GM21423 (cell line): ENCODE measurements around the gene EFCC1.
"Not testable (repeated sequence)": the region's sequence is repeated elsewhere in the genome, so short reads cannot be mapped to it uniquely, and the experiment has no call there.

Experiments
- ATAC-seq: cut with Tn5 transposase; IDR thresholded peaks from one replicate; pipeline ENCODE4 v1.9.1; 2021; ENCODE audit warnings: mild to moderate bottlenecking, moderate library complexity; ENCODE audit not compliant: unreplicated experiment

Gene EFCC1

DNA sequence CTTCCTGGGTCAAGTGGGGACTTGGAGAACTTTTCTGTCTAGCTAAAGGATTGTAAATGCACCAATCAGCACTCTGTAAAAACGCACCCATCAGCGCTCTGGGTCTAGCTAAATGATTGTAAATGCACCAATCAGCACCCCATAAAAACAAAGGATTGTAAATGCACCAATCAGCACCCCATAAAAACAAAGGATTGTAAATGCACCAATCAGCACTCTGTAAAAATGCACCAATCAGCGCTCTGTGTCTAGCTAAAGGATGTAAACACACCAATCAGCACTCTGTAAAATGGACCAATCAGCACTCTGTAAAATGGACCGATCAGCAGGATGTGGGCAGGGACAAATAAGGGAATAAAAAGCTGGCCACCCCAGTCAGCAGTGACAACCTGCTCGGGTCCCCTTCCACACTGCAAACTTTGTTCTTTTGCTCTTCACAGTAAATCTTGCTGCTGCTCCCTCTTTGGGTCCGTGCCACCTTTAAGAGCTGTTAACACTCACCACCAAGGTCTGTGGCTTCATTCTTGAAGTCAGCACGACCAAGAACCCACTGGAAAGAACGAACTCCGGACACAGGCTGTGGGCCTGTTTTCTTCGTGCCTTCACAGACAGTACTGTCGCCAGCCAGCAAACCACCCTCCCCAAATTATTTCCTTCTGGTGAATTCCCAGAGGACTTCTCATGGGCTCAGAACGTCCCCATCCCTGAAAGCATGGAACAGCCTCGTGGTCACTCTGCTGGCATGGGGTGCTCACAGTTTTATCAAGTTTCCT, 68.4 kb downstream of the EFCC1 start:
- ATAC-seq, result not testable (repeated sequence)

DNA sequence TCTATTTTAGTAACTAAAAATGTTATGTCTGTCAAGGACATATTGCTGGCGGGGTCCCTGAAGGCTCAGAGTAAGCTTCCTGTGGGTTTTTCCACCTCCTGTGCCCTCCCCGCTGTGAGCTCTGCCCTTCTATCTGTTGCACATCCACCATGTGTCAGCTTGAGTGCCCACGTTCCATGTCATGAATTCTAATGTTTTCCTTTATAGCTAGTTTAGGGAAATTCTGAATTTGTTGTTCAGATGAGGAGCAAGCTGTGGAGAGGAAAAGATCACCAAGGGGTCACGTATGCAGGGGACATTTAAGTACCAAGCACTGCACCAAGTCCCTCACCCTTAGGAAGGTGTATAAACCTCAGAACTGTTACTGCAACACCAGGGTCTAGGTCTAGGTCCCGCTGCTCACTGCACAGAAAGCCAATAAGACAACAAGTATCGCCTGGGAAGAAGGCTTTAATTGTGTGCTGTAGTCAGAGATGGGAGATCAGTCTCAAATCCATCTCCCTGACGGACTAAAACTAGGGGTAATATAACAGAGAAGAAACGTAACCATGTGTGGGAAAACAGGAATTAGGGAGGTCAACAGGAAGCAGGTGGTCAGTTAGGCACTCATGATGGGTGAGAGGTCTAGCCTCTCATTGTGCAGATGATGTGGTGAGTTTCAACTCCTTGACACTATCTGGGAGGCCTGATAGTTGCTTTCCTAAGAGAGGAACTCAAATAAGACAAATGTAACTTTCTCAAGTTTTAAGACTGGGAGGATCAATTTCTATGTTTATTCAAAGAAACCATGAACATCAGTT, 69.2 kb downstream of the EFCC1 start:
- ATAC-seq, result no peak

DNA sequence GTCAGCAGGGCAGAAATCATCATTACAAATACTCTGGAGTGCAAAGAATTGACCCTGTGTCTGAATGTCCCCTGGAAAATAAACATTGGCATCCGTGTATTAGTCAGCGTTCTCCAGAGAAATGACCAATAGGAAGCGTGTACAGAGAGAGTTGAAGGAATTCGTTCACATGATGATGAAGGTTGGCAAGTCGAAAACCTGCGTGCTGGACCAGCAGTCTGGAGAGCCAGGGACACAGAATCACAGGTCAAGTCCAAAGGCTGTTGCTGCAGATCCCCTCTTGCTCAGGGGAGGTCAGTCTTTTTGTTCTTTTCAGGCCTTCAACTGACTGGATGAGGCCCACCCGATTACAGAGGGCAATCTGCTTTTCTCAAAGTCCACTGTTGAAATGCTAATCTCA, 76.1 kb downstream of the EFCC1 start:
- no peak for ATAC-seq

DNA sequence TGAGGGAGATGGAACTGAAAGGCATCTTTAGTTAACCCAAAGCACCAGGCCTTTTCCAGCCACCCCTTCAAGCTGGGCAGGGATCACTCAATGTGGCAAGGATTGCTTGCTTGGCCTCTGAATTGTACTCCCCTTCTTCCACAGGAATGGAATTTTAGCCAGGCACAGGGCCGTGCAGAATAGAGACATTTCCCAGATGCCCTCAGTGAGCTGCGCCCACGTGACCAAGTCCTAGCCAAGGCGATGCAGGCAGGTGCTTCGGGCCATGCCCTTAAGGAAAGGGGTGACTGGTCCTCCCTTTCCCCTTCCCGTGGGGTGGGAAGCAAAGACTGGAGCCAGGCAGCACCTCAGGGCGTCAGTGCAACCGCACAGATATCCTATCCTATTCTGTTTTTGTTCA, 77.4 kb downstream of the EFCC1 start:
- no peak for ATAC-seq

DNA sequence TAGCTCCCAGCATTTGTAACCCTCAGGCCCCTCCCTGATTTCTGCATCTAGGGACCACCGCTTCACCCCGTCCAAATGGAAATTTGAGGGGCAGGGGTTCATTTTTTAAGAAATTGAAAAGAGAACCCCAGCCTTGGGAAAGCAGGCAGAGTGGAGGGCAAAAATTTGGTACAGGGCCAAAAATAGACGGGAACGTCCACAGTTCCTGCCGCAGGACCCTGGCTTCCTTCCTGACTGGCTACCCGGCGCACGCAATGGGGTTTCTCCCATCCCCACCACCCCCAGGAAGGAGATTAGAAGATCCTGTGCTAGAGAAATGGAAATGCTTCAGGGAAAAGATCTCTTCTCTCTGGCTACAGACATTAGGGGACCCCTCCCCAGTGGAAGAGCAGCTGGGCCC, 80.4 kb downstream of the EFCC1 start:
- ATAC-seq, result no peak

DNA sequence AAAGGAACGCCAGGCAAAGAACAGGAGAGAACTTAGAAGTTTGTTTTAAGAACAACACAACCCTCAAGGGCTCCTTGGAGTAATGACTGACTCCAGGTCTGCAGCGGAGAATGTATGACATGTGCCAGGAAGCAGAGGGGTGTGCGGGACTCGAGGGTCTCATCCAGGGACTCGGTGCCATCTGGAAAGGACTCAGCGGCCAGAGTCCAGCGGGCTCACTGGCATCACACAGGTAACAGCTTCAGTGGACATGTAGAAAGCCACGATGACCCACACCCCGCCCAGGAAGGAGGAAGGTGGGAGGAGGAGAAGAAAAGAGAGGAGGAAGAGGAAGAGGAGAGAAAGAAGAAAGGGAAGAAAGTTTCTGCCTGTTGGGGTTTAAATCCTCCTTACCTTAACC, 80.9 kb downstream of the EFCC1 start:
- ATAC-seq, result no peak

DNA sequence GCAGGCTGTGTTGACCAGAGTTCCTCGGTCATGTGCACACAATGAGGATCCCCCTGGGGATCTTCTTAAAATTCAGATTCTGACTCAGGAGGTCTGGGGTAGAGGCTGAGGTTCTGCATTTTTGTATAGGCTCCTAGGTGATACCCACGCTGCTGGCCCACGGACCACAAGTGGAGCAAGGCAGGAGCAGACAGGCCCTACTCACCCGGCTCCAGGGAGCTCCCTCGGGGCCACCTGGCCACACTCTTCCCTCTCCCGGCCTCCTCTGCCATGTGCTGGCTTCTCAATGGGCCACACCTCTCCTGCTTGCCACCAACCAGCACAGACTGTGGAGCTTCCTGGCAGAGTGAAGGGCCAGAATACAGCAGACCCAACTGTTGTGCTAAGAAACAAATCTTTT, 83.4 kb downstream of the EFCC1 start:
- ATAC-seq, result no peak

DNA sequence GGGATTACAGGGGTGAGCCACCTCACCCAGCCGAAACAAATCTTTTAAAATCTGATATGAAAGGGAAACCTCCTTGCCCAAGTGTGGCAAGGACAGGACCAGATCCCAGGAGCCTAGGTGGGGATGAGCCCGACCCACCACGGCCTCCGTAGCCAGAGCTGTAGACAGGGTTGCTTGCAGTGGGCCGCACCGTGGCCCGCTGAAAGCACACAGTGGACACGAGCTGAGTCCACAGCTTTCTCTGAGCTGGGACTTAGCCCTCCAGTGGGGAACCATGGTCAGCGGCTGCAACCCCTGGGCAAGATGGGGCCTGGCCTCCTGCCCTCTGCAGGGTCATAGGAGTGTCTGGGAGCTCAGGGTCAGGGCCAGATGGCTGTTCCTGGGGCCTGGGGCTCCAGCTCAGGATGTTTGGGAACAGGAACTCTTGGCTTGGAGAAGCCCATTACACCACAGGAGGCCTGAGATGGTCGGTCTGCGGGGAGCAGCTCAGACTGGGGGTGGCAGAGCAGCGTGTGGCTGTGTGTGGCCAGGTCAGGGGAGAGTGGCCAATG, 84.1 kb downstream of the EFCC1 start:
- ATAC-seq, result no peak

DNA sequence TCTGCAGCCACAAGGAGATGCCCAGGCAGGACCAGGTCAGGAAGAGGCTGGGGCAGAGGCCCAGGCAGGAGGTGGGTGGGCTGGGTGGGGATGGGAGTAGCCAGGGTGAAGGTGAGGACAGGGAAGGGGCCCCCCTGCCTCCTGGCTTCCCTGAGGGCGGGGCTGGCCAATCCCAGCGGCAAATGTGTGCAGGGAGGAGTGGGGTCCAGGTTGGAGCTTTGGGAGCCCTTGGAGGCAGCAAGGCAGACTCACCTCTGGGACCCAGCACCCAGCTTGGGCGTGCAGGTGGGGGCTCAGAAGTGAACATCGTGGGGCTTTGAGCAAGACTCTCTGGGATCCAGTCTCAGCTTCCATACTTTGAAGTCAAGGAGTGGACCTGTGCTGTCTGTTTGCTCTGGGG, 84.7 kb downstream of the EFCC1 start:
- ATAC-seq, result no peak

DNA sequence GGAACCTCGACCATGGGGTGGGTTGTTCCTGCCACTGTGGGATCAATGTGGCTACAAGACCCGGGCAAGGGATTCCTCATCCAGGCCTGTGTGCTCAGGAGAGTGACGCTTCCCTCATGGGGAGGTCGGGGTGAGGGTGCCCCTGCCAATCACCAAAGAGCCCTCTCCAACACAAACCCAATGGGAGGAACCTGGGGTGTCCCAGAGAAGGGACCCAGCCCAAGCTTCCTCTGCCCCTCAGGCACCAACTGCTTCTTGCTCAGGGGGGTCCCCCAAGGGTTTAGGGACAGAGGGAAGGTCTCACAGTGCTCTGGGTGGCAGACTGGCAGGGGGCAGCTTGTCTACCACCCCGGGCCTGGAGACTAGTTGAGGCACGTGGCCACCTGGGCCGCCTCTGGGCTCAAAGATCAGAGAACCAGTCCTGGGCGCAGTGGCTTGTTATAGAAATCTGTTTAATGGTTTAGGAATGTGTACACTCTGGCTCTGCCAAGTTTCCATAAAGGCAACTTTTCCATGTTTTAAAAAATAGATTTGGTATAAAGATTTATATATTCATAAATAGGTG, 86.1 kb downstream of the EFCC1 start:
- ATAC-seq, result no peak

DNA sequence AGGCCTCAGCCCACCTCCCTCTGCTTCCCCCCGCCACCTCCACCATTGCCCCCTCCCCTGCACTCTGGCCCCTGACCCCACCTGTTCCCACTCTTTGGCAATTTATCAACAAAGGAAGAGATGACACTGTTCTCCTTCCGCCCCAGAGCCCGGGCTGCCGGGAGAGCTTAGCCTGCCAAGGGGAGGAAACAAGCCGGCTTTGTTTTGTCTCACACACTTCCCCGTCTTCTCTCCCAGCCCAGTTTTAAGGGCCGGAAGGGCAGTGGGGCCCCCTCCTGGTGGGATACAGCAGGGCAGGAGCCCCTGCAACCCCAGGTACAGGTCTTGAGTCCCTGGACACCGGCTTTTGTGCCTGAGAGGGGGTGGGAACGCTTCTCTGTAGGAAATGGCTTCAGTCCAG, 86.8 kb downstream of the EFCC1 start:
- peak; percentile 59 for ATAC-seq

DNA sequence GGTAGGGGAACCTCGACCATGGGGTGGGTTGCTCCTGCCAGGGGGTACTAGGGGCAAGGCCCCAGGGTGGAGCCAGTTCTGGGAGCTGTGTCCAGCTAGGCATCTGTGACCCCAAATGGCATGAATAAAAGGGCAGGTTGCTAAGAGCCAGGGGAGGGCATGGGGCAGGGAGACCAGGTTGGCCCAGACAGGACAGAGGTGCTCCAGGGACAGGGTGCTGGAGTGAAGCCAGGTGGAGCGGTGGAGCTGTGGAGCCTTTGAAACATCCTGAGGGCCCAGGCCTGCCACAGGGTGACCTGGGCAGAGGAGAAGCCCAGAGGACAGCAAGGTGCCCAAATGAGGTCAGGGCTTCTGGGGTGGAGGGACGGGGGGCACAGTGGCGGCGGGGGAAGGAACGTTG, 87.2 kb downstream of the EFCC1 start:
- not testable (repeated sequence) for ATAC-seq
